ENCODE measurements around the gene CDR2.
"Not testable (repeated sequence)": the region's sequence is repeated elsewhere in the genome, so short reads cannot be mapped to it uniquely, and the experiment has no call there.

CDR2 gene

DNA sequence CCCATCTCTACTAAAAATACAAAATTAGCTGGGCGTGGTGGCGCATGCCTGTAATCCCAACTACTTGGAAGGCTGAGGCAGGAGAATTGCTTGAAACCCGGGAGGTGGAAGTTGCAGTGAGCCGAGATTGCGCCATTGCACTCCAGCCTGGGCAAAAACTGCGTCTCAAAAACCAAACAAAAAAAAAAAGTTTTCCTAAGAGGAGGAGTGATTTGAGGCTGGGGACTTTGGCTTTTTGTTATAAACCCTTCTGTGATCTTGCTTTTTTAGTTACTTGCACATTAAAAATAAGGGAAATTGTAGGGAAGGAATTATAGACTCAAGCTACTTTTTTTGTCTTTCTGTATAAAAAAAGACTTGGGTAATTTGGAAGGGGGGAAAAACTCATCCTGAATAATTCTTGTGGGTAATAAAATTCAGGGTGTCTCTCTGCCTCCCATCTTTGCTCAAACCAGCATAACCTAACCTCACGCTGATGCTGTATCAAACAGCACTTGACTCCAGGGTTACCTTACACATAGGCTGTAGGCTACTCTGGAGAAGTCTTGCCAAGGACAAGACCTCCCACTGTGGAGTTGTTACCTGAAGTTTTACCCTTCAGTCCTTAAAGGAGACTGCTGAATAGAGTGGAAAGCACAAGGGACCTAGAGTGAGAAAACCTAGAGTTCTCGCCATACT is 1.7 kb upstream of the CDR2 start:
- no peak for DNase-seq (ENCODE audit: low read depth)

DNA sequence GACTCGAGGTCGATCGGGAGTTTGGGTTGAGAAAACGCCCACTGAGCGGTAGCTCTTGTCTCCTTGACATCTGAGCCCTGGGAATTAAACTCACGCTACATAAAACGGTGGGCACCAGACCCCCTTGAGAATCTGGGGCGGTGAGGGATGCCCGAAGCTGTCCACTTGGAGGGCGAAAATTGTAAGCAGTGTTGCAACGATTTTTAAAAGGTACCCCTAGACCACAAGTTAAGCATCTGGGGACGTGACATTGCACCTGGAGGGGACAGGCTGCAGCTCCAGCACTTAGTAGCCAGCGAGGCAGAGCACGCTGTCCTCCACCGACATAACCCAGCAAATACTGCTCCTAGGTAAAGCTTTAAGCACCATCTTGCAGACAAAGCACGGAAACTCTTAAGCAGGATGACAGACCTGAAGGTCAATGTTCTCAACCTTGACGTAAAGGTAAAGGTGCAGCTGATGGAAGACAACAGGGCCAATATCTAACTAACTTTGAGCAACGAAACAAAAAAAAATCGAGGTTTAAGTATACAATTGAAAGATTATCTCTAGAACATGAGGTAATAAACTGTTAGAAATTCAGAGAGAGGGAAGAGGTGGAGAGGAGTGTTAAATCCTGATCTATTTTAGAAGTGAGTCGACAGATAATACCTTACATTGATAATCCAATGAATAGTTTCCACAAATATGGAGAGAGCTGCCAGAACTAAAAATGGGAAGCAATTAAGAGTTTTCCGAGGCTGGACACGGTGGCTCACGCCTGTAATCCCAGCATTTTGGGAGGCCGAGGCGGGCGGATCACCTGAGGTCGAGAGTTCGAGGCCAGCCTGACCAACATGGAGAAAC is 921 bp upstream of the CDR2 start:
- DNase-seq (ENCODE audit: low read depth): no peak

DNA sequence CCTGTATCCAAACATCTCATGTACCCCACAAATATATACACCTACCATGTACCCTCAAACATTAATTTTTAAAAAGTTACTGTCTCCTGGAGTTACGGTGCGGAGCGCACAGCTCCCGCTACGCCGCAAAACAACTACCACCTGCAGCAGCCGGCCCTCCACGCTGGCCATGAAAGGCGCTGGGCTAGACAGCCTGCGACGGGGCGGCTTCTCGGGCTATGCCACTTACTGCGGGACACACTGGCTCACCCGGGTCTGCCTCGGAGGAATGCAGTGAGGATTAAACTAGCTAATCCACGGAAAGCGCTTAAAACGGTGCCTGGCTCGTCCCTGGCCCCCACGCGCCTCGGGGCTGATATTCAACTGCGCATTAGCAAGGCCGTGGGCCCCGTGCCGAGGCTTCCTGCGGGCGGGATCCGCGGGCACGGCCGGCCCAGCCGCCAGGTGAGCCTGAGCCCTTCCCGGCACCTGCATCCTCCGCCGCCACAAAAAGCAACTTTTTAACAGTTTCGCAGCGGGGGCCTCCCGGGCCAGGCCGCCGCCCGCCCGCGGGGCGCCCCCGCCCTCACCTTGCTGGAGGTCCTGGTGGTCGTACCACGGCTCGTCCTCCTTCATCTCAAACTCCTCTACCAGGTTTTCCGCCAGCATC is 633 bp downstream of the CDR2 start:
- DNase-seq (ENCODE audit: low read depth): no peak

DNA sequence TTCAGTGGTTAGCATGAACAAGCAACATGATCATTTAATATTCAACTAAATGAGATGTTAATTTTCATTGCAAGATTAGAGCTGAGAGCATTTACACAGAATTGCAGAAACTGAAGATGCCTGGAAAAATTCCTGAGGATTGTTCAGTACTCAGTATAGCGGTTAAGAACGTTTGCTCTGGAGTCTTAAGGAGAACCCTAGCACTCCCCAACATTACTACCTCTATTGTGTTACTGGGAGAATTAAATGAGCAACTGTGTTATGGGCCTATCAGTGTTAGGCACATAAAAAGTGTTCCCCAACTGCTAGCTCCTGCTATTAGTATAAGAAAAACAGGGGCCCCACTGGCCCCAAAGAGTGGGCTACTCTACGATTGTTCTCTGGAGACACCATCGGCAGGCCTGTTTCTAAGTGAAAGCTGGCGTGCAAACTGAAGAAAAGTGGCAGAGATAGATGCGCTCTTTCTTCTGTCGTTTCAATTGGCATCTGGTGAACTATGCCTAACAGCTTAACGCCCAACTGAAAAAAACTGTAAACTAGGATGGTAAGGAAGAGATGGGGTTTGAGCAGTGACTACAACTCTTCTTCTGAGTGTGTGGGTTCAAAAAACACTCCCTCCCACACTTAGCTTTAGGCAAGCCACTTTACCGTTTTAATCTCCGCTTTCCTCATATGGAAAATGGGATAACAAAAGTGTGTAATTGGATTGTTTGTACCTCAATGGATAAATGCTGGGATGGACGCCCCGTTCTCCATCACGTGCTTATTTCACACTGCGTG is 1.3 kb downstream of the CDR2 start:
- DNase-seq (ENCODE audit: low read depth): no peak

DNA sequence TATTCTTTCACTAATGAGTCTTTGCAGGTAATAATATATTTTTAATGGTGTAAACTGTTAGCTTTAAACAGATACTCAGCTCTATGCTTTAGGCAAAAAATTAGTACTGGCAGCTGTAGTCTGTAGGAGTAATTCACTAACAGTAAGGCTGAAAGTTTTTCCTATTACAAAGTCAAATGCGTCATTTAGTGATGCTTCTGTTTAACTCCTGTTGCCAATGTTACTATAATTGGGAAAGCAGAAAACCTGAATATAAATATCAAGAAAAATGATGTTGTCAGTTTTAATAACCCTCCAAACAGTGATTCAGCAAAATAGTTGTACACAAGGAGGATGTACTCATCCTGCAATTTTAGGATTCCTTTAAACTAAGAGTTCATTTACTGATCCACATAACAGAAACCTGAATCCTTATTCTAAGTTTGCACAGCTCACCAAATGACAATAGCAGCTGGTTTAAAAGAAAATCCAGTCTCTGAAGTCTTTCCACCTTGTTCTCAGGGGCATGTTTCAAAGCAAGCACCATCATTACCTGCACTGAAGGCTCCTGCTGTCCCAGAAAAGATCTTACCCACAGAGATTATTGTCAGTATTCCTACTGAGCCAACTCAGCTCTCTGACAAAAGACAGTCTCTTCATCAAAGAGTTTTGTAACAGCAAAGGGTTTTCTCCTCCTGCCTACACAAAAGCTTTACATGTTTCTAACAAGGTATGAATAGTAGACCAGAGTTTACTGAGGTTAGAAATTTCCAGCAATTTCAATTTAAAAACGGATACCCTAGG is 4.2 kb downstream of the CDR2 start:
- no peak for DNase-seq (ENCODE audit: low read depth)

DNA sequence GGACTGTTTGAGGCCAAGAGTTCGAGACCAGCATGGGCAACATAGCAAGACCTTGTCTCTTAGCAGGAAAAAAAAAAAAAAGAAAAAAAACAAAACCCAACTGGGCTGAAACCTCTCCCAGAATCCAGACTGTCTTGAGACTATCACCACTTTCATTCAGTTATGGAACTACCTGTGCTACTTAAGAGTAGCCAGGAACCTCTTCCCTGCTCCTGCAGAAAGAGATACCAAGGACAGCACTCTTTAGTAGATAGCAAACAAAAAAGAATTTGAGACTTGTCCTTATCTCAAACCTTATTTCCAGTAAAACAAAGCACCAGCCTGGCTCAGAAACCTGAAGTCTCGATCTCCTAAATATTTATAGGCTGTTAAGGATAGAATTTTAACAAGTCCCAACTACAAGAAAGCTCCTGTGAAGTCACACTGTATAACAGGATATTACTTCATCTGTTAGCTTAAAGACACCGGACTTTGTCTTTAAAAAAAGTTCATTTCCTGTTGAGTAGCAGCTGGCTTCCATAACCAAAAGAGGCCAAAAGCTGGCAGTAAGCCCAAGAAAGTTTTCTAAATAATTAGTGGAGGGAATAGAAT is 5.1 kb downstream of the CDR2 start:
- DNase-seq (ENCODE audit: low read depth): no peak

DNA sequence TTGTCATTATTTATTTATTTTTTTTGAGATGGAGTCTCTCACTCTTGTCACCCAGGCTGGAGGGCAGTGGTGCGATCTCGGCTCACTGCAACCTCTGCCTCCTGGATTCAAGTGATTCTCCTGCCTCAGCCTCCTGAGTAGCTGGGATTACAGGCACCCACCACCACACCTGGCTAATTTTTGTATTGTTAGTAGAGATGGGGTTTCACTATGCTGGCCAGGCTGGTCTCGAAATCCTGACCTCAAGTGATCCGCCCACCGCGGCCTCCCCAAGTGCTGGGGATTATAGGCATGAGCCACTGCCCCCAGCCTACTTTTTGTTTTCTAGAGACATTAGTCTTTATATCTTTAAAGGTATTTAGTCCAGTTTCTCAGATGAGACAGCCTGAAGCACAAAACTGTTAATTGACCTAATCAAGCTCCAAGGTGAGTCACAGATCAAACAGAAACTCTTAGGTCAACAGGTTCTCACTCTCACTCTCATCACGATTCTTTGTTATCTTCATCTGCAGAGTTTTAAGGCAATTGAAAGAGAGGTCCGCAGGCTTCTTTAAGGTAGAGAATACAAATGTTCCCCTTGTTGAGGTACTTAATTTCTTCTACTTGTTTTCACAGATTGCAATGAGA is 6.1 kb downstream of the CDR2 start:
- DNase-seq (ENCODE audit: low read depth): not testable (repeated sequence)

DNA sequence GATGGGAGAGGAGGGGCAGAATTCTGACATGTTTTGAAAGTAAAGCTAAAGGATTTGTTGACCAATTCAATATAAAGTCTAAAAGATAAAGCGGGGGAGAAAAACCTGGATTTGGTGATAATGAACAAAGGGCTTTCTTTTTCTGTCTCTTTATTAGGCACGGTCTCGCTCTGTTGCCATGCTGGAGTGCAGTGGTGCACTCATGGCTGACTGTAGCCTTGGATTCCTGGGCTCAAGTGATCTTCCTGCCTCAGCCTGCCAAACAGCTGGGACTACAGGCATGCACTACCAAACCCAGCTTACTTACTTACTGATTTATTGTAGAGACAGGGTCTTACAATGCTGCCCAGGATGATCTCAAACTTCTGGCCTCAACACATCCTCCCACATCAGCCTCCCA is 7.5 kb downstream of the CDR2 start:
- no peak for DNase-seq (ENCODE audit: low read depth)

DNA sequence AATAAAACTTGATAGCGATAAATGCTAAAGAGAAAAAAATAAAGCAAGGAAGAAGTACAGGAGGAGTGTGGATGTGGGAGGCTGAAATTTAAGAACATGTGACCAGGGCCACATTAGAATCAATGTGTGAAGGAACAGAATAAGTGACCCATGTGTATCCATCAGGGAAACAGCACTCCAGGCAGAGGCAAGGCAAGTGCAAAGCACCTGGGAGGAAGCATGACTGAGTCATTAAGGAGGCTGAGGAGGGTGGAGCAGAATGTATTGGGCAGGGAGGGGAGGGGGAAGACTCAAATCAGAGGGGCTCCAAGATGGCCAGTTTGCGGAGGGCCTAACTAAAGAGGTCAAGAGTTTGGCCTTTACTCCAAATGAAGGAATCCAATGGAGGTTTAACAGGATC is 8.0 kb downstream of the CDR2 start:
- DNase-seq (ENCODE audit: low read depth): no peak

- no peak for DNase-seq (ENCODE audit: low read depth)
These were observed 10.2 kb downstream of the CDR2 start for GRCh38 chr16:22364241-22364640.

DNA sequence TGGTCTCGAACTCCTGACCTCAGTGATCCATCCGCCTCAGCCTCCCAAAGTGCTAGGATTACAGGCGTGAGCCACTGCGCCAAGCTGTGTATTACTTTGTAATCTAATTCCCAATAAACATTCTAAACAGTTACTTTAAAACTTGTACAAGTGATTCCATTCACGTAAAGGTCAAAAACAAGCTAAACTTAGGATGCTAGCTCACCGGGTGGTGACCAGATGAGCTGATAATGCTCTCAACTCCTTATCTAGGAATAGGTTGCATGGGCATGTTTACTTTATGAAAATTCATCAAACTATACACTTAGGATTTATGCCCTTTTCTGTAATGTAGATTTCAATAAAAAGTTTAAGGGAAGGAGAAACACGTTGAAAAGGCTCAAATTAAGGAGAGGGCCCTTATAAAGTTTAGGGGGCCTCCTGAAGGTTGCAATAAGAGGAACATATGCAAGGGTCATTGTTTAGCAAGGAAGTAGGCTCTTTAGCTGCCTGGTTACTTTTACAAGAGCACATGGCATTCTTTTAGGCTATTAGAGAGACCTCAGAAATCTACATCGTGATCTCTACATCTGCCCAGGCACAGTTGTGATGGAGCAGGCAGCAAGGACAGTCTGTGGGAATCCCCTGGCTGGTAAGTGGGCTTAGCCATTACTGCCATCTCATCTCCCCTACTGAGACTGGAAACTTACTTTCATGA is 13.3 kb downstream of the CDR2 start:
- DNase-seq (ENCODE audit: low read depth): no peak

DNA sequence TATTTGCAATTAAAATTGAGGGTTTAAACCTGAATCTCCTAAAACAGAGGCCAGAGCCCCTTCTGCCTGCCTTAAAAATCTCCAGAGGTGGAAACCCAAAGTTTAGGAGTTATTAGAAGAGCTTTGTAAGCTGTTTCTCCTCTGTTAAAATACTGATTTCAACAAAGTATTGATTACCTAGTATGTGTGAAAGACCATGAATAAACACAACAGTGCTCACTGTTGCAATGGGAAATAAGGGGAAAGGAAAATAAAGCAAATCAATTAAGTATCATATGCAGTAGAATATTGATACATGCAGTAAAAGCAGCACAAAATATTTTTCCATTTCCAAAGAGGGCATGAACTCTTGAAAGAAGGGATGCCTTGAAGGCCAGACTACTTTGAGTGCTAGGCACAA is 14.7 kb downstream of the CDR2 start:
- no peak for DNase-seq (ENCODE audit: low read depth)

- DNase-seq (ENCODE audit: low read depth): no peak
These were observed 16.4 kb downstream of the CDR2 start for GRCh38 chr16:22358000-22358399.

- DNase-seq (ENCODE audit: low read depth): no peak
These were observed 16.8 kb downstream of the CDR2 start for GRCh38 chr16:22357635-22357971.

DNA sequence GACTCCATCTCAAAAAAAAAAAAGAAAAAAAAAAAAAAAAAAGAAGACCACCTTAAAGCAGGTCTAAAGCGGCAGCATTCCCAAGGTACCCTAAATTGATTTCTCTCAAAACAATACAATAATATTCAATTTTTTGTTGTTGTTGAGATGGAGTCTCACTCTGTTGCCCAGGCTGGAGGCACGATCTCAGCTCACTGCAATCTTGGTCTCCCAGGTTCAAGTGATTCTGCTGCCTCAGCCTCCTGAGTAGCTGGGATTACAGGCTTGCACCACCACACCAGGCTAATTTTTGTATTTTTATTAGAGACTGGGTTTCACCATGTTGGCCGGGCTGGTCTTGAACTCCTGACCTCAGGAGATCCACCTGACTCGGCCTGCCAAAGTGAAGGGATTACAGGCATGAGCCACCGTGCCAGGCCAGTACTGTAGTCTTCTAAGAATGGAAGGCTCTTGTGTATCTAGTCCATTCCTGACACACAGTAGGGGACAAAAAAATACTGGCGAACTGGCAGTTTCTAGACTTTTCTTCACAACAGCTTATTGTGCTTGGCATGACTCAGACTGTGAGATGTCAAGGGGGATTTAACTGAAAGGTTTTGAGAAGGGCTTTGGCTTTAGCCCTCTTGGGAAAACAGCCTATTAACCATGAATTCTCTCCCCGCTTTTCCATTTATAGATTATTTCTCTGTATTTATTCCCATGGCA is 17.3 kb downstream of the CDR2 start:
- DNase-seq (ENCODE audit: low read depth): no peak

DNA sequence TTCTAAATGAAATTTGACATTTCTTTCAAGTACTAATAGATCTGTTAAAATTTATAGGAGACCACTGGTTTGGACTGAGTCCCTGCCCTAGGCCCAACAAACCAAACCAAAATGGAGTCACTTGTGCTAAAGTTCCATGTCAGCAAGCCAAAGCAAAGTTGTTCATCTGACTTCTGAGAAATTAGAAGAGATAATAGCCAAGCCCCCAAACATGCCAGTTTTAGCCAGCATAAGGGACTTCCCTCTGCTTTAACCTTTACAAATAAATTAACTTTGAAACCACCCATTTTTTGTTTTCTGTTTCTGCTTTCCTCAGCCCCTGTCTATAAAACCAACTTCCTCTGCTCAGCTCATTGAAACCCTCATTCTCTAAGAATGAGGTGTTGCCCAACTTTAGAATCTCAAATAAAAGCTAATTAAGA is 18.9 kb downstream of the CDR2 start:
- no peak for DNase-seq (ENCODE audit: low read depth)

- no peak for DNase-seq (ENCODE audit: low read depth)
These were observed 20.4 kb downstream of the CDR2 start for GRCh38 chr16:22353933-22354541.

DNA sequence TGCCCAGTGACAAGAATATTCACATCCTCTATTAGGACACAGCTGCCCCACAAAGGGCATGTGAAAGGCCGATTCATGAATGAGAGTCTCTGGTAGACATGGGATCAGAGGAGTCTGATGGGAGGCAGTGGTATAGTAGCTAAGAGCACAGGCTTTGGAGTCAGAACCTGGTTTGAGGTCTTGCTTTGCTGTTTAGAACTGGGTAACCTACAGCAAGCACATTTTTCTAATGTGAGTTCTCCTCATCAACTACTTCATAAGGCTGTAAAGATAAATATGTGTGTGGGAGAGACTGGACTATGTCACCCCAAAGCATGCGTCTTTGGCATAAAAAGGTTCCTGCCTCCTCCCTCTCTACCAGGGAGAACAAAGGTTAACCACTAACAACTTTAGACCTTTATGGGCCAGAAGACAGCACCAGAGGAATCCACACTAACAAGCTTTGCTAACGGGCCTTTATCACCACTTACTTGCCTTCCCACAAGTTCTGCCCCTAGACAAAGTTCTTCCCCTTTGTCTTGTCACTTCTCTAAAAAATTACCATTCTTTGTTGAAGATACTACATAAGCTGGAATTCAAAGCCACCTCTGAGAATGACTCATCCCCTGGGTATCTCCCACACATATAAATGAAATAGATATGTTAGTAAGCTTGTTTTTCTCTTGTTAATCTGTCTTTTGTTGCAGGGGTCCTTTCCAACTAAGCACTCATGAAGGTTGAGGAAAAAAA is 21.1 kb downstream of the CDR2 start:
- DNase-seq (ENCODE audit: low read depth): peak; percentile 54

All from non-pigmented ciliary epithelial cell (primary cell).